Prostate gland (tissue), 2 donors: ENCODE measurements around the gene GNB1. TPM values are rescaled to one million over a fixed set of nuclear protein-coding genes. Genes with fewer than 3 reads are reported as not detected.

Experiments
- DNase-seq: peaks from one replicate; pipeline ENCODE4 v3.0.0-alpha.2; 2019; ENCODE audit warnings: low spot score
- H3K27ac ChIP-seq, 2 donors: fragments of 200-600 bp; sonication (generic); 2 replicates each; pipeline ENCODE4 v1.5.1; 2017 to 2019
- H3K27me3 ChIP-seq: fragments of 200-600 bp; sonication (generic); replicated peaks from 2 replicates; pipeline ENCODE4 v1.5.1; 2019; ENCODE audit not compliant: insufficient read depth
- H3K36me3 ChIP-seq, 2 donors: fragments of 200-600 bp; sonication (generic); 1 replicate in 1 of 2; 2 replicates in 1 of 2; pipeline versions ENCODE4 v1.5.1 to v1.8.1; 2017 to 2019
- H3K4me1 ChIP-seq: fragments of 200-600 bp; sonication (generic); replicated peaks from 2 replicates; pipeline ENCODE4 v1.5.1; 2019
- H3K4me3 ChIP-seq, 2 donors: fragments of 200-600 bp; sonication (generic); 2 replicates each; pipeline ENCODE4 v1.5.1; 2017 to 2019
- H3K9me3 ChIP-seq: fragments of 200-600 bp; sonication (generic); 2 replicates; pipeline ENCODE4 v1.5.1; 2017
- CTCF ChIP-seq, 4 experiments: fragments of 200-600 bp in 2 of 4; fragments of 450-650 bp in 2 of 4; sonication (generic) in 2 of 4; IDR thresholded peaks; 1 replicate in 3 of 4; 2 replicates in 1 of 4; pipeline ENCODE4 v1.5.1; 2016 to 2019; ENCODE audit warnings: antibody characterized with exemption in 4 of 4, mild to moderate bottlenecking in 2 of 4, moderate library complexity in 2 of 4
- POLR2A ChIP-seq: fragments of 450-650 bp; IDR thresholded peaks from one replicate; pipeline ENCODE4 v1.6.1; 2016; ENCODE audit warnings: antibody characterized with exemption, mild to moderate bottlenecking
- POLR2AphosphoS5 ChIP-seq: sonication (generic); formaldehyde crosslinking; IDR thresholded peaks from one replicate; pipeline ENCODE4 v1.6.1; 2017; ENCODE audit warnings: antibody characterized with exemption
- WGBS: methylation state at CpG from one replicate; pipeline ENCODE4 v1.1.5; 2018; 5-methylcytosine and 5-hydroxymethylcytosine counted together
- intact Hi-C: fragments of 100-400 bp; cut with DNase I; formaldehyde crosslinking; loops from one replicate; pipeline ENCODE4 v1.14.2; 2022
- total RNA-seq, 2 donors: library from RNA; depleted of rRNA; stranded (reverse); fragments of >200 nt; gene quantifications; one replicate each; pipeline ENCODE4 v1.1.0, GENCODE V29; 2016

The GNB1 gene
- total RNA-seq, 2 donors from 2014 or later: 163 to 233 TPM

- intact Hi-C loops: loop anchor here (10.0 kb wide), 1 partner anchor 148 kb away; no protein-coding TSS in a partner anchor
- peaks cover 17% of the 10 kb centered on the region for H3K4me1 ChIP-seq
- no peaks in the 10 kb centered on the region for H3K9me3 ChIP-seq
- no peak overlapping the region for H3K4me3 ChIP-seq
- TF ChIP-seq POLR2AphosphoS5: no peak
- no peak for TF ChIP-seq POLR2A
- no peak for TF ChIP-seq CTCF (IDR thresholded peaks at IDR 0.05)
- peaks cover 4 to 21% of the 10 kb centered on the region in 2 donors for H3K36me3 ChIP-seq
- no peaks in the 10 kb centered on the region for H3K27me3 ChIP-seq
- no peak for DNase-seq
- H3K27ac ChIP-seq: no peak overlapping the region
- WGBS: 93% methylated on average over 32 of the region's 33 CpGs
These were observed 134.0 kb downstream of the GNB1 start for GRCh38 chr1:1756661-1757421.

DNA sequence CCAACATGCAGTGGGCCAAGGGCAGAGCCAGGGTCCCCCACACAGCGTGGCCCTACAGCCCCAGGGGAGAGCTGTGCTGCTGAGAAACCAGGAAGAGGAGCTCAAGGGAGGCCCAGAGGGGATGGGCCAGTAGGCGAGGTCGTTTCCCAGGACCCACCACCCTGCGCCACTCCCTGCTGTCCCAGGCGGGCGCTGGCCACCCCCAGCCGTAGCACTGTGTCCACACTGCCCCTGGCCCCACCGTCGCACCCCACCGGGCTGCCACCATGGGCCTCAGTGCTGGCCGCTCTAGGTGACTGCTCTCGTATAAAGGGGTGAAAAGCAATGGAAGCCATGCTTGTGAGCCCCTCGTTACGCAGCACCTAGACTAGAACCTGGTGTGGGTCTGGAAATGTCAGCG is 135.0 kb downstream of the GNB1 start:
- no peak overlapping the region for H3K27ac ChIP-seq
- 87% methylated on average over 14 of the region's 15 CpGs for WGBS

GRCh38 chr1:1755426-1755825 is 135.5 kb downstream of the GNB1 start:
- Histone ChIP-seq H3K4me3 (no peak overlapping the region), H3K36me3 (peaks cover 4 to 7% of the 10 kb centered on the region in 2 donors), H3K27ac (no peak overlapping the region), H3K9me3 (no peaks in the 10 kb centered on the region), H3K4me1 (peaks cover 17% of the 10 kb centered on the region), H3K27me3 (no peaks in the 10 kb centered on the region)
- TF ChIP-seq CTCF (IDR thresholded peaks at IDR 0.05): no peak
- no peak for TF ChIP-seq POLR2AphosphoS5
- TF ChIP-seq POLR2A: no peak
- WGBS: 87% methylated on average over 19 of the region's 19 CpGs
- DNase-seq: no peak
- intact Hi-C loops: loop anchor here (10.0 kb wide), 1 partner anchor 149 kb away; no protein-coding TSS in a partner anchor

More for the DNA sequence above, 135.0 kb downstream of the GNB1 start:
- TF ChIP-seq POLR2A: no peak
- TF ChIP-seq CTCF (IDR thresholded peaks at IDR 0.05): no peak
- TF ChIP-seq POLR2AphosphoS5: no peak
- Histone ChIP-seq H3K9me3 (no peaks in the 10 kb centered on the region), H3K36me3 (peaks cover 4 to 12% of the 10 kb centered on the region in 2 donors), H3K4me1 (peaks cover 17% of the 10 kb centered on the region), H3K4me3 (no peak overlapping the region), H3K27me3 (no peaks in the 10 kb centered on the region)
- intact Hi-C loops: loop anchor here (10.0 kb wide), 1 partner anchor 149 kb away; no protein-coding TSS in a partner anchor
- DNase-seq: no peak

DNA sequence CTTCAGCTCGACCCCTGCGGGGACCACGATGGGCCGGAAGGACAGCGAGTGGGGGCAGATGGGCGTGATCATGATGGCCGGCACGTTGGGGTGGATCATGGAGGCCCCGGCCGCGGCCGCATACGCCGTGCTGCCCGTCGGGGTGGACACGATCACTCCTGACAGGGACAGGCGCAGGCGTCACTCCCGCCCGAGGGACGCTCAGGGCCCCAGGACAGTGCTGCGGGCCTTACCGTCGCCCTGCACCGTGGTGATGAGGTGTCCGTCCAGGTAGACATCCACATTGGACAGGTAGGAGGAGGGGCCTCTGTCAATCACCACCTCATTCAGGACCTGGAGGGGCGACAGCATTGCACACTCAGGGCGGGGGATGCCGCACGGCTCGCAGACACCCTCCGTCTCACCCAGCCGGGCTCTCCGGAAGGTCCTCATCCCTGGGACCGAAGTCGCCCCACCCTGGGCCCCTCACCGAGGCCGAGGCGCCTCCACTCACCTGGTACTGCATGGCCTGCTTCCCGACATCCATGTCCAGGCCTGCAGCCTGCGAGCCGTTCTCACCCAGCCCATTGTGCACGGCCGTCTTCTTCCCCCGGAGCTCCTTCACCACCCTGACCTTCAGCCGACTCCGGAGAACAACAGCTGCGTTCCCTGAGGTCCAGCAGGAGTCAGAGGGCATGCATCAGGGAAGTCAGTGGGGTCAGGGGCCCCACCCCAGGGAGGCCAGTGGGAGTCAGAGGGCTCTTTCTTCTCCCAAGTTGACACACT is 136.7 kb downstream of the GNB1 start:
- 86% methylated on average over 45 of the region's 49 CpGs for WGBS
- Histone ChIP-seq H3K9me3 (no peaks in the 10 kb centered on the region), H3K27ac (no peak overlapping the region), H3K4me1 (peaks cover 16% of the 10 kb centered on the region), H3K4me3 (no peak overlapping the region), H3K36me3 (peaks cover 4 to 6% of the 10 kb centered on the region in 2 donors), H3K27me3 (no peaks in the 10 kb centered on the region)
- intact Hi-C loops: loop anchor here (10.0 kb wide), 1 partner anchor 151 kb away; no protein-coding TSS in a partner anchor
- no peak for DNase-seq
- no peak for TF ChIP-seq POLR2AphosphoS5
- no peak for TF ChIP-seq POLR2A
- no peak for TF ChIP-seq CTCF (IDR thresholded peaks at IDR 0.05)
